Keratinocyte (primary cell): Measurements from ENCODE around the gene CHRNA5.

Experiments
- EZH2 ChIP-seq: IDR thresholded peaks from one replicate; pipeline ENCODE4 v1.6.1; 2012; ENCODE audit warnings: inconsistent platforms, mild to moderate bottlenecking, low read length, moderate library complexity
- TF ChIP-seq, protein P1 (sequence below), 3 experiments: IDR thresholded peaks in 1 of 3; conservative IDR thresholded peaks in 1 of 3; optimal IDR thresholded peaks in 1 of 3; 2 replicates in 2 of 3; 3 replicates in 1 of 3; pipeline versions ENCODE3 to v1.5.1; 2011; ENCODE audit warnings: low read length in 3 of 3, mild to moderate bottlenecking in 3 of 3, moderate library complexity in 2 of 3, control low read depth in 1 of 3, inconsistent platforms in 1 of 3; ENCODE audit not compliant: insufficient read depth in 2 of 3; ENCODE audit errors: extremely low read depth in 1 of 3

DNA sequence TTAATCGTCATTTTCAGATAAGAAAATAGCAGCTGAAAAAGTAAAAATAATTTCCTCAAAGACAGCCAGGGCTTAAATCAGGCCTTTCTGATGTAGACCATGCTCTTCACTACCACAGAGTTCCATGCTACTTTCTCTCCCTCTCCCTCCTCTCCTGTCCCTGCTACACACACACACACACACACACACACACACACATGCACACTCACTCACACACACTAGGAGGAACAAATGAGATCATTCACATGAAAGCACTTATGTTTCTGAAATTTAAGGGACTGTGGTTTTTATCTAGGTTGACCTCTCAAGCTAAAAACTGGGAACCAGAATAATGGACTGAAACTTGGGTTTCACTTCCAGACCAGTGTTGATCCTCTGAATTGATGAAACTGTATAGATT, 29.2 kb upstream of the CHRNA5 start:
- TF ChIP-seq, protein P1, sequence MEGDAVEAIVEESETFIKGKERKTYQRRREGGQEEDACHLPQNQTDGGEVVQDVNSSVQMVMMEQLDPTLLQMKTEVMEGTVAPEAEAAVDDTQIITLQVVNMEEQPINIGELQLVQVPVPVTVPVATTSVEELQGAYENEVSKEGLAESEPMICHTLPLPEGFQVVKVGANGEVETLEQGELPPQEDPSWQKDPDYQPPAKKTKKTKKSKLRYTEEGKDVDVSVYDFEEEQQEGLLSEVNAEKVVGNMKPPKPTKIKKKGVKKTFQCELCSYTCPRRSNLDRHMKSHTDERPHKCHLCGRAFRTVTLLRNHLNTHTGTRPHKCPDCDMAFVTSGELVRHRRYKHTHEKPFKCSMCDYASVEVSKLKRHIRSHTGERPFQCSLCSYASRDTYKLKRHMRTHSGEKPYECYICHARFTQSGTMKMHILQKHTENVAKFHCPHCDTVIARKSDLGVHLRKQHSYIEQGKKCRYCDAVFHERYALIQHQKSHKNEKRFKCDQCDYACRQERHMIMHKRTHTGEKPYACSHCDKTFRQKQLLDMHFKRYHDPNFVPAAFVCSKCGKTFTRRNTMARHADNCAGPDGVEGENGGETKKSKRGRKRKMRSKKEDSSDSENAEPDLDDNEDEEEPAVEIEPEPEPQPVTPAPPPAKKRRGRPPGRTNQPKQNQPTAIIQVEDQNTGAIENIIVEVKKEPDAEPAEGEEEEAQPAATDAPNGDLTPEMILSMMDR (optimal IDR thresholded peaks at IDR 0.05 in 1 of 3, IDR thresholded peaks at IDR 0.05 in 1 of 3, conservative IDR thresholded peaks at IDR 0.05 in 1 of 3; ENCODE audit: extremely low read depth in 1 of 3, insufficient read depth in 2 of 3, low read length in 3 of 3), result no peak
- TF ChIP-seq EZH2, result no peak
